K562 (cell line): ENCODE data around the gene TFAP2E. TPM values are rescaled to one million over a fixed set of nuclear protein-coding genes. Genes with fewer than 3 reads are reported as not detected.

Experiments used
- BACH1 ChIP-seq: fragments of 200-800 bp; sonication (Bioruptor generic); IDR thresholded peaks from 2 replicates; pipeline ENCODE4 v1.6.1; 2016; ENCODE audit warnings: missing genetic modification characterization, missing compliant biosample characterization
- BRD9 ChIP-seq: fragments of 450-650 bp; IDR thresholded peaks from 2 replicates; pipeline ENCODE4 v1.6.1; 2018; ENCODE audit warnings: low read depth; ENCODE audit not compliant: partially characterized antibody
- CREB1 ChIP-seq, 2 experiments: sonication (generic) in 1 of 2; formaldehyde crosslinking in 1 of 2; IDR thresholded peaks; 2 replicates each; pipeline versions ENCODE4 v1.6.1 to v1.8.0; 2012 to 2022; ENCODE audit warnings: inconsistent platforms in 1 of 2, mild to moderate bottlenecking in 1 of 2, missing genetic modification reagents in 1 of 2, moderate library complexity in 1 of 2
- ERF ChIP-seq: fragments of 450-650 bp; formaldehyde crosslinking; IDR thresholded peaks from 2 replicates; pipeline ENCODE4 v1.4.0; 2020; ENCODE audit warnings: mild to moderate bottlenecking, mixed read lengths
- L3MBTL2 ChIP-seq: fragments of 450-650 bp; IDR thresholded peaks from 2 replicates; pipeline ENCODE4 v1.6.1; 2016; ENCODE audit warnings: mild to moderate bottlenecking, moderate library complexity
- MCM2 ChIP-seq: fragments of 450-650 bp; IDR thresholded peaks from 2 replicates; pipeline ENCODE4 v1.6.1; 2017; ENCODE audit warnings: low read depth, mild to moderate bottlenecking
- MCM7 ChIP-seq, 2 experiments: fragments of 450-650 bp; IDR thresholded peaks; 2 replicates each; pipeline ENCODE4 v1.6.1; 2016 to 2018
- NCOA2 ChIP-seq, 2 experiments: fragments of 450-650 bp; IDR thresholded peaks; 2 replicates each; pipeline ENCODE4 v1.6.1; 2018; ENCODE audit warnings: mild to moderate bottlenecking in 2 of 2, moderate library complexity in 1 of 2; ENCODE audit not compliant: partially characterized antibody in 2 of 2
- NCOR1 ChIP-seq: fragments of 450-650 bp; IDR thresholded peaks from 2 replicates; pipeline ENCODE4 v1.6.1; 2016; ENCODE audit warnings: mild to moderate bottlenecking, moderate library complexity
- RFX7 ChIP-seq: fragments of 250-450 bp; sonication (Bioruptor Pico); IDR thresholded peaks from 2 replicates; pipeline ENCODE4 v1.5.1; 2021; ENCODE audit warnings: mild to moderate bottlenecking
- TAF9B ChIP-seq: fragments of 450-650 bp; IDR thresholded peaks from 2 replicates; pipeline ENCODE4 v1.6.1; 2018; ENCODE audit warnings: mild to moderate bottlenecking; ENCODE audit not compliant: partially characterized antibody
- TBL1XR1 ChIP-seq, 2 experiments: IDR thresholded peaks; 2 replicates each; pipeline ENCODE4 v1.6.1; 2012; ENCODE audit warnings: improper control_type of control experiment in 2 of 2, low read length in 2 of 2, mild to moderate bottlenecking in 1 of 2
- ZNF347 ChIP-seq: fragments of 450-650 bp; formaldehyde crosslinking; IDR thresholded peaks from 2 replicates; pipeline ENCODE4 v1.4.0; 2020; ENCODE audit warnings: low read depth, mild to moderate bottlenecking, moderate library complexity
- ZNF766 ChIP-seq: fragments of 200-800 bp; sonication (Bioruptor generic); conservative IDR thresholded peaks from 2 replicates; pipeline ENCODE4 v1.6.1; 2016; ENCODE audit warnings: missing genetic modification characterization, missing compliant biosample characterization
- polyA plus RNA-seq, 8 experiments: library from polyadenylated mRNA; depleted of rRNA in 4 of 8; stranded (reverse) in 5 of 8; unstranded in 3 of 8; fragments of >200 nt; fragmentation: Nextera tagmentation in 2 of 8; fragmentation: Illumina TruSeq in 1 of 8; extraction: Ambion mirVana in 2 of 8; extraction: Trizol in 1 of 8; gene quantifications; 2 replicates each; pipeline versions ENCODE4 v1.2.1 to v1.2.3, GENCODE V29; 2011 to 2014; ENCODE audit warnings: inconsistent platforms in 1 of 8, missing spikeins in 1 of 8
- total RNA-seq, 7 experiments: library from RNA; depleted of rRNA in 6 of 7; stranded (reverse); fragments of >200 nt in 6 of 7; fragmentation: Illumina TruSeq in 2 of 7; extraction: Trizol in 2 of 7; gene quantifications; 2 replicates each; pipeline versions ENCODE4 v1.2.1 to v1.2.3, GENCODE V29; 2011 to 2021; ENCODE audit warnings: low replicate concordance in 1 of 7
- TF ChIP-seq, protein P1 (sequence below), 2 experiments: fragments of 450-650 bp; formaldehyde crosslinking in 1 of 2; IDR thresholded peaks; 2 replicates each; pipeline versions ENCODE4 v1.4.0 to v1.6.1; 2014 to 2020; ENCODE audit warnings: mild to moderate bottlenecking in 2 of 2, borderline replicate concordance in 1 of 2, low read depth in 1 of 2
- TF ChIP-seq, protein P2 (sequence below): fragments of 250-450 bp; sonication (Bioruptor Pico); IDR thresholded peaks from 2 replicates; pipeline ENCODE4 v1.6.1; 2021; ENCODE audit warnings: mild to moderate bottlenecking

Gene TFAP2E
- total and polyA plus RNA-seq, 9 of the 15 experiments (the other 6 are each of a cell fraction or from before 2014, with no cell fraction given): 0.03 to 0.11 (median 0.07) TPM; not detected in 4

DNA sequence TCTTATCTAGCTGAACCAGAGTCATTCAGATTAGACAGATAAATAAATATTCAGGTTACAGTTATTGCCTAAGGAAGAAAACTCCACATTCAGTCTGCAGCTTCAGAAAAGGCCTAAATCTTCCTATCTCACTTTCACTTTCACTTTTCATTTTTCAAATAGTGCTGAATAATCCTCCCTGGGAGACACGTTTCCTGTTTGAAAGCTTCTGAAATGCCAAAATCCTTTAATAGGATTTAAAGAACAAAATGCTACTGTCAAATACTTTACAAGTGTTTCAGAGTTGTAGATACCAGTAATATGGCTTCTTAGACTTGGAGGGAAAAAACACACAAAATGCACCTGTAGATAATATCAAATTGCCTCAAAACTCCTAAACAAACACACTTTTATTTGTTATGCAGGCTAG lies 64.3 kb downstream of the TFAP2E start (continued):
- TF ChIP-seq, protein P1, sequence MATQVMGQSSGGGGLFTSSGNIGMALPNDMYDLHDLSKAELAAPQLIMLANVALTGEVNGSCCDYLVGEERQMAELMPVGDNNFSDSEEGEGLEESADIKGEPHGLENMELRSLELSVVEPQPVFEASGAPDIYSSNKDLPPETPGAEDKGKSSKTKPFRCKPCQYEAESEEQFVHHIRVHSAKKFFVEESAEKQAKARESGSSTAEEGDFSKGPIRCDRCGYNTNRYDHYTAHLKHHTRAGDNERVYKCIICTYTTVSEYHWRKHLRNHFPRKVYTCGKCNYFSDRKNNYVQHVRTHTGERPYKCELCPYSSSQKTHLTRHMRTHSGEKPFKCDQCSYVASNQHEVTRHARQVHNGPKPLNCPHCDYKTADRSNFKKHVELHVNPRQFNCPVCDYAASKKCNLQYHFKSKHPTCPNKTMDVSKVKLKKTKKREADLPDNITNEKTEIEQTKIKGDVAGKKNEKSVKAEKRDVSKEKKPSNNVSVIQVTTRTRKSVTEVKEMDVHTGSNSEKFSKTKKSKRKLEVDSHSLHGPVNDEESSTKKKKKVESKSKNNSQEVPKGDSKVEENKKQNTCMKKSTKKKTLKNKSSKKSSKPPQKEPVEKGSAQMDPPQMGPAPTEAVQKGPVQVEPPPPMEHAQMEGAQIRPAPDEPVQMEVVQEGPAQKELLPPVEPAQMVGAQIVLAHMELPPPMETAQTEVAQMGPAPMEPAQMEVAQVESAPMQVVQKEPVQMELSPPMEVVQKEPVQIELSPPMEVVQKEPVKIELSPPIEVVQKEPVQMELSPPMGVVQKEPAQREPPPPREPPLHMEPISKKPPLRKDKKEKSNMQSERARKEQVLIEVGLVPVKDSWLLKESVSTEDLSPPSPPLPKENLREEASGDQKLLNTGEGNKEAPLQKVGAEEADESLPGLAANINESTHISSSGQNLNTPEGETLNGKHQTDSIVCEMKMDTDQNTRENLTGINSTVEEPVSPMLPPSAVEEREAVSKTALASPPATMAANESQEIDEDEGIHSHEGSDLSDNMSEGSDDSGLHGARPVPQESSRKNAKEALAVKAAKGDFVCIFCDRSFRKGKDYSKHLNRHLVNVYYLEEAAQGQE (IDR thresholded peaks at IDR 0.05; ENCODE audit: borderline replicate concordance): peak; percentile 11; the same call in 1 of the 2 replicates
- TF ChIP-seq, protein P1 (CRISPR knock-in tag; IDR thresholded peaks at IDR 0.05; ENCODE audit: low read depth): no peak
- TF ChIP-seq ERF: no peak
- TF ChIP-seq BRD9: no peak
- TF ChIP-seq NCOA2 (IDR thresholded peaks at IDR 0.05; ENCODE audit: partially characterized antibody in 2 of 2): no peak
- no peak for TF ChIP-seq RFX7 (CRISPR knock-in tag)
- TF ChIP-seq TAF9B: peak; percentile 75
- TF ChIP-seq MCM2: no peak
- no peak for TF ChIP-seq CREB1 (IDR thresholded peaks at IDR 0.05)
- TF ChIP-seq CREB1 (CRISPR knock-in tag; IDR thresholded peaks at IDR 0.05): no peak
- TF ChIP-seq, protein P2, sequence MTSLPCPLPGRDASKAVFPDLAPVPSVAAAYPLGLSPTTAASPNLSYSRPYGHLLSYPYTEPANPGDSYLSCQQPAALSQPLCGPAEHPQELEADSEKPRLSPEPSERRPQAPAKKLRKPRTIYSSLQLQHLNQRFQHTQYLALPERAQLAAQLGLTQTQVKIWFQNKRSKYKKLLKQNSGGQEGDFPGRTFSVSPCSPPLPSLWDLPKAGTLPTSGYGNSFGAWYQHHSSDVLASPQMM (CRISPR knock-in tag): no peak
- TF ChIP-seq ZNF766 (CRISPR knock-in tag): 0 out of 2 replicates have a peak, but pooled peaks have one; percentile 46
- TF ChIP-seq NCOR1: no peak
- 0 out of 4 replicates have a peak, but pooled peaks of 1 of the 2 experiments have one; percentile 59 for TF ChIP-seq TBL1XR1 (IDR thresholded peaks at IDR 0.05; ENCODE audit: low read length in 2 of 2)
- TF ChIP-seq BACH1 (tag): peak; percentile 89
- 0 out of 2 replicates have a peak, but pooled peaks have one; percentile 20 for TF ChIP-seq L3MBTL2
- TF ChIP-seq MCM7 (IDR thresholded peaks at IDR 0.05): no peak
- TF ChIP-seq ZNF347 (CRISPR knock-in tag): no peak
